Liver (tissue), 9 donors: Measurements from ENCODE around the gene MVB12B. TPM values are rescaled to one million over a fixed set of nuclear protein-coding genes. Genes with fewer than 3 reads are reported as not detected.

Source experiments
- DNase-seq: peaks from one replicate; pipeline ENCODE4 v3.0.0-alpha.2; 2017; ENCODE audit warnings: low spot score
- H3K27ac ChIP-seq, 2 donors: one replicate each; pipeline ENCODE4 v1.7.0; 2013; ENCODE audit warnings: inconsistent platforms in 2 of 2, low read length in 2 of 2, control low read depth in 1 of 2, low read depth in 1 of 2, mild to moderate bottlenecking in 1 of 2
- H3K27me3 ChIP-seq, 4 donors: one replicate each; pipeline versions ENCODE4 v1.6.1 to v1.7.0; 2013; ENCODE audit warnings: low read length in 3 of 4, inconsistent platforms in 1 of 4, mild to moderate bottlenecking in 1 of 4, moderate library complexity in 1 of 4; ENCODE audit not compliant: control insufficient read depth in 4 of 4, insufficient read depth in 4 of 4
- H3K36me3 ChIP-seq, 4 donors: one replicate each; pipeline versions ENCODE4 v1.6.1 to v1.7.0; 2013; ENCODE audit warnings: low read length in 3 of 4, mild to moderate bottlenecking in 3 of 4, low read depth in 1 of 4, moderate library complexity in 1 of 4; ENCODE audit not compliant: control insufficient read depth in 4 of 4, insufficient read depth in 3 of 4
- H3K4me1 ChIP-seq, 4 donors: one replicate each; pipeline versions ENCODE4 v1.6.1 to v1.7.0; 2013; ENCODE audit warnings: low read length in 3 of 4, mild to moderate bottlenecking in 3 of 4, moderate library complexity in 1 of 4; ENCODE audit not compliant: control insufficient read depth in 4 of 4, insufficient read depth in 4 of 4
- H3K4me3 ChIP-seq, 3 donors: one replicate each; pipeline versions ENCODE4 v1.6.1 to v1.7.0; 2013; ENCODE audit warnings: low read length in 3 of 3, control low read depth in 1 of 3, low read depth in 1 of 3, mild to moderate bottlenecking in 1 of 3
- H3K9ac ChIP-seq, 2 donors: one replicate each; pipeline ENCODE4 v1.7.0; 2013; ENCODE audit warnings: low read length in 2 of 2, mild to moderate bottlenecking in 2 of 2, moderate library complexity in 2 of 2, control low read depth in 1 of 2, low read depth in 1 of 2
- H3K9me3 ChIP-seq, 4 donors: one replicate each; pipeline versions ENCODE4 v1.6.1 to v1.7.0; 2013; ENCODE audit warnings: low read length in 3 of 4; ENCODE audit not compliant: control insufficient read depth in 4 of 4
- CTCF ChIP-seq: fragments of 150-350 bp; IDR thresholded peaks from 2 replicates; pipeline ENCODE4 v1.5.1; 2017; ENCODE audit warnings: improper control_type of control experiment, low read depth, low read length; ENCODE audit not compliant: missing input control
- EGR1 ChIP-seq, 2 donors: IDR thresholded peaks; 2 replicates each; pipeline ENCODE4 v1.6.1; 2016 to 2018; ENCODE audit warnings: antibody characterized with exemption in 2 of 2, low read depth in 2 of 2
- FOXA1 ChIP-seq: IDR thresholded peaks from 2 replicates; pipeline ENCODE4 v1.6.1; 2016; ENCODE audit warnings: antibody characterized with exemption
- GABPA ChIP-seq, 2 donors: IDR thresholded peaks in 1 of 2; conservative IDR thresholded peaks in 1 of 2; 2 replicates each; pipeline ENCODE4 v1.6.1; 2016; ENCODE audit warnings: antibody characterized with exemption in 2 of 2, mild to moderate bottlenecking in 1 of 2, moderate library complexity in 1 of 2
- HNF4A ChIP-seq, 2 donors: conservative IDR thresholded peaks; 2 replicates each; pipeline ENCODE4 v1.6.1; 2016; ENCODE audit warnings: antibody characterized with exemption in 2 of 2, mild to moderate bottlenecking in 2 of 2
- HNF4G ChIP-seq: IDR thresholded peaks from 2 replicates; pipeline ENCODE4 v1.6.1; 2016; ENCODE audit warnings: antibody characterized with exemption
- JUND ChIP-seq, 2 donors: IDR thresholded peaks; 2 replicates each; pipeline ENCODE4 v1.6.1; 2016; ENCODE audit warnings: antibody characterized with exemption in 2 of 2
- MAX ChIP-seq: IDR thresholded peaks from 2 replicates; pipeline ENCODE4 v1.6.1; 2016; ENCODE audit warnings: antibody characterized with exemption
- NR2F2 ChIP-seq: IDR thresholded peaks from 2 replicates; pipeline ENCODE4 v1.6.1; 2016; ENCODE audit warnings: antibody characterized with exemption
- RAD21 ChIP-seq, 2 donors: IDR thresholded peaks; 2 replicates each; pipeline ENCODE4 v1.6.1; 2016; ENCODE audit warnings: antibody characterized with exemption in 2 of 2, mild to moderate bottlenecking in 2 of 2
- REST ChIP-seq: IDR thresholded peaks from 2 replicates; pipeline ENCODE4 v1.6.1; 2016; ENCODE audit warnings: antibody characterized with exemption, mild to moderate bottlenecking
- RXRA ChIP-seq, 2 donors: IDR thresholded peaks; 2 replicates each; pipeline ENCODE4 v1.6.1; 2017 to 2018; ENCODE audit warnings: antibody characterized with exemption in 2 of 2, mild to moderate bottlenecking in 1 of 2
- SP1 ChIP-seq: IDR thresholded peaks from 2 replicates; pipeline ENCODE4 v1.6.1; 2018; ENCODE audit warnings: antibody characterized with exemption, mild to moderate bottlenecking
- TAF1 ChIP-seq: conservative IDR thresholded peaks from 2 replicates; pipeline ENCODE4 v1.6.1; 2016; ENCODE audit warnings: antibody characterized with exemption, mild to moderate bottlenecking
- YY1 ChIP-seq: IDR thresholded peaks from 2 replicates; pipeline ENCODE4 v1.6.1; 2016; ENCODE audit warnings: antibody characterized with exemption, mild to moderate bottlenecking
- ZBTB33 ChIP-seq: IDR thresholded peaks from 2 replicates; pipeline ENCODE4 v1.6.1; 2016; ENCODE audit warnings: antibody characterized with exemption
- WGBS: extraction: QIAGEN DNeasy Blood & Tissue Kit; methylation state at CpG from one replicate; pipeline ENCODE4 v1.1.7; 2013; 5-methylcytosine and 5-hydroxymethylcytosine counted together
- polyA plus RNA-seq, 2 donors: library from polyadenylated mRNA; stranded (reverse) in 1 of 2; unstranded in 1 of 2; fragments of 200-250 nt in 1 of 2; fragments of >200 nt in 1 of 2; fragmentation: Nextera tagmentation in 1 of 2; extraction: Ambion mirVana in 1 of 2; gene quantifications; one replicate each; pipeline versions ENCODE4 v1.2.1 to v1.2.3, GENCODE V29; 2013 to 2015
- total RNA-seq, 2 donors: library from RNA; depleted of rRNA; stranded (reverse); fragments of >200 nt; gene quantifications; one replicate each; pipeline ENCODE4 v1.2.3, GENCODE V29; 2014
- TF ChIP-seq, protein P1 (sequence below): IDR thresholded peaks from 2 replicates; pipeline ENCODE4 v1.6.1; 2016; ENCODE audit warnings: antibody characterized with exemption
- donor health status: healthy.
- donor health status: healthy.
- donor health status: healthy.
- donor health status: healthy.
- donor health status: healthy.

The MVB12B gene
- total and polyA plus RNA-seq, 4 donors: 5.3 to 12.4 (median 8.4) TPM

GRCh38 chr9:126478216-126478981 lies 151.8 kb downstream of the MVB12B start:
- no peak overlapping the region for H3K27ac ChIP-seq
- no peak for DNase-seq
- no peak overlapping the region for H3K4me3 ChIP-seq
- no peak overlapping the region for H3K9ac ChIP-seq
- H3K4me1 ChIP-seq: no peaks in the 10 kb centered on the region
- peaks cover 0 to 20% (median 4%) of the 10 kb centered on the region in 4 donors for H3K36me3 ChIP-seq
- H3K27me3 ChIP-seq: no peaks in the 10 kb centered on the region
- WGBS: 97% methylated on average over 8 of the region's 8 CpGs
- H3K9me3 ChIP-seq: no peaks in the 10 kb centered on the region
- TF ChIP-seq MAX (no peak), REST (no peak), CTCF (no peak), RAD21 (IDR thresholded peaks at IDR 0.05) (no peak), HNF4G (no peak), TAF1 (no peak), GABPA (IDR thresholded peaks at IDR 0.05 in 1 of 2, conservative IDR thresholded peaks at IDR 0.05 in 1 of 2) (no peak), EGR1 (IDR thresholded peaks at IDR 0.05; ENCODE audit: low read depth in 2 of 2) (no peak), HNF4A (conservative IDR thresholded peaks at IDR 0.05) (no peak), NR2F2 (no peak), SP1 (no peak), ZBTB33 (no peak), YY1 (no peak), JUND (IDR thresholded peaks at IDR 0.05) (no peak), FOXA1 (no peak), RXRA (IDR thresholded peaks at IDR 0.05) (no peak)
- TF ChIP-seq, protein P1, sequence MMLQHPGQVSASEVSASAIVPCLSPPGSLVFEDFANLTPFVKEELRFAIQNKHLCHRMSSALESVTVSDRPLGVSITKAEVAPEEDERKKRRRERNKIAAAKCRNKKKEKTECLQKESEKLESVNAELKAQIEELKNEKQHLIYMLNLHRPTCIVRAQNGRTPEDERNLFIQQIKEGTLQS: no peak
